GM23338 (cell line): ENCODE results near the gene TIMM29. TPM values are rescaled to one million over a fixed set of nuclear protein-coding genes. Genes with fewer than 3 reads are reported as not detected.
A peak's percentile ranks its signal among the peaks of the same experiment; 100 is the strongest.

Source experiments
- ATAC-seq: fragments of 200-7000 bp; cut with Tn5 transposase; 3 replicates; pipeline ENCODE4 v1.9.1; 2020
- DNase-seq: peaks from one replicate; pipeline ENCODE4 v3.0.0-alpha.2; 2015; ENCODE audit warnings: low spot score
- H2AFZ ChIP-seq: fragments of 200-600 bp; sonication (generic); 2 replicates; pipeline ENCODE4 v1.8.0; 2016; ENCODE audit warnings: antibody characterized with exemption, mild to moderate bottlenecking, moderate library complexity
- H3F3A ChIP-seq: fragments of 200-600 bp; sonication (generic); replicated peaks from 2 replicates; pipeline ENCODE4 v1.8.0; 2017; ENCODE audit warnings: antibody characterized with exemption, mixed run types, low read depth
- H3K27ac ChIP-seq: fragments of 200-600 bp; sonication (generic); 2 replicates; pipeline ENCODE4 v1.6.1; 2016; ENCODE audit warnings: low read depth
- H3K27me3 ChIP-seq: fragments of 200-600 bp; sonication (generic); 2 replicates; pipeline ENCODE4 v1.8.0; 2016; ENCODE audit warnings: mild to moderate bottlenecking, mixed run types, moderate library complexity; ENCODE audit not compliant: insufficient read depth
- H3K36me3 ChIP-seq: fragments of 200-600 bp; sonication (generic); 2 replicates; pipeline ENCODE4 v1.8.0; 2016; ENCODE audit warnings: mild to moderate bottlenecking; ENCODE audit not compliant: insufficient read depth
- H3K4me1 ChIP-seq: fragments of 200-600 bp; sonication (generic); 2 replicates; pipeline ENCODE4 v1.8.0; 2016; ENCODE audit warnings: mild to moderate bottlenecking, moderate library complexity; ENCODE audit not compliant: insufficient read depth
- H3K4me2 ChIP-seq: fragments of 200-600 bp; sonication (generic); 2 replicates; pipeline ENCODE4 v1.7.1; 2017; ENCODE audit warnings: mixed run types
- H3K4me3 ChIP-seq: fragments of 200-600 bp; sonication (generic); 2 replicates; pipeline ENCODE4 v1.6.1; 2016; ENCODE audit warnings: mixed run types
- H3K79me2 ChIP-seq: fragments of 200-600 bp; sonication (generic); replicated peaks from 2 replicates; pipeline ENCODE4 v1.8.0; 2017; ENCODE audit warnings: mild to moderate bottlenecking; ENCODE audit not compliant: insufficient read depth
- H3K9me2 ChIP-seq: fragments of 200-600 bp; sonication (generic); 2 replicates; pipeline ENCODE4 v1.8.0; 2017; ENCODE audit not compliant: insufficient read depth
- H4K20me1 ChIP-seq: fragments of 200-600 bp; sonication (generic); replicated peaks from 2 replicates; pipeline ENCODE4 v1.8.0; 2017; ENCODE audit warnings: mild to moderate bottlenecking; ENCODE audit not compliant: insufficient read depth
- H3K27ac Mint-ChIP-seq: 2 replicates; pipeline ENCODE4 v1.8.0; 2020; ENCODE audit warnings: inconsistent platforms, mild to moderate bottlenecking, moderate library complexity, mixed read lengths
- H3K27me3 Mint-ChIP-seq: 3 replicates; pipeline ENCODE4 v1.8.0; 2022; ENCODE audit warnings: low read depth, mild to moderate bottlenecking, moderate library complexity, mixed read lengths, inconsistent platforms; ENCODE audit not compliant: insufficient read depth, poor library complexity
- H3K36me3 Mint-ChIP-seq: 3 replicates; pipeline ENCODE4 v1.8.0; 2021; ENCODE audit warnings: low read depth, mild to moderate bottlenecking, inconsistent platforms, moderate library complexity, mixed read lengths
- H3K4me1 Mint-ChIP-seq: 3 replicates; pipeline ENCODE4 v1.8.0; 2020; ENCODE audit warnings: mild to moderate bottlenecking, inconsistent platforms, mixed read lengths
- H3K4me3 Mint-ChIP-seq: 3 replicates; pipeline ENCODE4 v1.8.0; 2021; ENCODE audit warnings: moderate library complexity, mild to moderate bottlenecking, inconsistent platforms, mixed read lengths
- H3K9me3 Mint-ChIP-seq: 3 replicates; pipeline ENCODE4 v1.8.0; 2020; ENCODE audit warnings: moderate library complexity, mild to moderate bottlenecking, inconsistent platforms, mixed read lengths
- EZH2 ChIP-seq: fragments of 200-600 bp; sonication (generic); IDR thresholded peaks from one replicate; pipeline ENCODE4 v1.8.0; 2017; ENCODE audit warnings: antibody characterized with exemption, mild to moderate bottlenecking, low read depth; ENCODE audit not compliant: unreplicated experiment
- POLR2AphosphoS5 ChIP-seq: IDR thresholded peaks from 2 replicates; pipeline ENCODE4 v1.6.1; 2016; ENCODE audit warnings: antibody characterized with exemption, low read depth
- polyA plus RNA-seq: library from polyadenylated mRNA; unstranded; fragments of >200 nt; fragmentation: Nextera tagmentation; extraction: Ambion mirVana; gene quantifications from 2 replicates; pipeline ENCODE4 v1.2.1, GENCODE V29; 2016
- total RNA-seq: library from RNA; depleted of rRNA; stranded (reverse); fragments of >200 nt; shearing (Covaris generic); gene quantifications from 2 replicates; pipeline ENCODE4 v1.2.3, GENCODE V29; 2014
- TF ChIP-seq, protein P1 (sequence below): IDR thresholded peaks from one replicate; pipeline ENCODE4 v1.6.1; 2018; ENCODE audit warnings: antibody characterized with exemption; ENCODE audit not compliant: unreplicated experiment
- TF ChIP-seq, protein P2 (sequence below), 2 experiments: fragments of 200-600 bp in 1 of 2; sonication (generic) in 1 of 2; conservative IDR thresholded peaks; 2 replicates each; pipeline versions ENCODE4 v1.5.1 to v1.6.1; 2016 to 2017; ENCODE audit warnings: antibody characterized with exemption in 2 of 2, low read depth in 2 of 2, mild to moderate bottlenecking in 2 of 2, moderate library complexity in 1 of 2
- TF ChIP-seq, protein P3 (sequence below): fragments of 250-450 bp; sonication (Bioruptor Pico); IDR thresholded peaks from 2 replicates; pipeline ENCODE4 v1.5.0; 2020; ENCODE audit warnings: mild to moderate bottlenecking, moderate library complexity

TIMM29 gene
- total and polyA plus RNA-seq, 2 experiments from 2014 or later: 24.1 to 60.7 TPM

DNA sequence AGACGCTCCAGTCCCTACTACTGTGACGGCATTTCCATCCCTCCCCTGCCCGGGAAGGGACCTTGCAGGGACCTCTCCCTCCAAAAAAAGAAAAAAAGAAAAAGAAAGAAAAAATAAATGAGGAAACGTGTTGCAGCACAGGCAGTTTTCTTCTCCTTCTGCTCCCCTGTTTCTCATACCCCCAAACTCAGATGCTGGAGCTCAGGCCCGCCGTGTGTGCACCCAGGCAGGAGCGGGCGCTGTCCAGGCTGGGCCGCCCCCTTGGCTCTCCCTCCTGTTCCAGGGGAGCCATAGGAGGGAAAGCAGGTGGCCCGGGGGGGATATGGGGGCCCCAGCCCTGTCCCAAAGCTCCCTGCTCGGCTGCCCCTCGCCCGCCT is 6.0 kb upstream of the TIMM29 start:
- Histone ChIP-seq H3K4me2 (no peak overlapping the region), H3K27me3 (no peaks in the 10 kb centered on the region), H3K4me3 (no peak overlapping the region), H3K36me3 (no peaks in the 10 kb centered on the region), H3K9me2 (no peaks in the 10 kb centered on the region), H3K27ac (0 out of 2 replicates have a peak overlapping the region, but pooled peaks have one; percentile 50), H2AFZ (no peak overlapping the region), H4K20me1 (no peaks in the 10 kb centered on the region), H3F3A (0 out of 2 replicates have a peak, but pooled peaks cover 10% of the 10 kb centered on the region), H3K4me1 (no peaks in the 10 kb centered on the region), H3K79me2 (peaks cover 4% of the 10 kb centered on the region; the same call in 1 of the 2 replicates)
- no peak overlapping the region for H3K27ac Mint-ChIP-seq
- no peak overlapping the region for H3K4me3 Mint-ChIP-seq
- TF ChIP-seq, protein P1, sequence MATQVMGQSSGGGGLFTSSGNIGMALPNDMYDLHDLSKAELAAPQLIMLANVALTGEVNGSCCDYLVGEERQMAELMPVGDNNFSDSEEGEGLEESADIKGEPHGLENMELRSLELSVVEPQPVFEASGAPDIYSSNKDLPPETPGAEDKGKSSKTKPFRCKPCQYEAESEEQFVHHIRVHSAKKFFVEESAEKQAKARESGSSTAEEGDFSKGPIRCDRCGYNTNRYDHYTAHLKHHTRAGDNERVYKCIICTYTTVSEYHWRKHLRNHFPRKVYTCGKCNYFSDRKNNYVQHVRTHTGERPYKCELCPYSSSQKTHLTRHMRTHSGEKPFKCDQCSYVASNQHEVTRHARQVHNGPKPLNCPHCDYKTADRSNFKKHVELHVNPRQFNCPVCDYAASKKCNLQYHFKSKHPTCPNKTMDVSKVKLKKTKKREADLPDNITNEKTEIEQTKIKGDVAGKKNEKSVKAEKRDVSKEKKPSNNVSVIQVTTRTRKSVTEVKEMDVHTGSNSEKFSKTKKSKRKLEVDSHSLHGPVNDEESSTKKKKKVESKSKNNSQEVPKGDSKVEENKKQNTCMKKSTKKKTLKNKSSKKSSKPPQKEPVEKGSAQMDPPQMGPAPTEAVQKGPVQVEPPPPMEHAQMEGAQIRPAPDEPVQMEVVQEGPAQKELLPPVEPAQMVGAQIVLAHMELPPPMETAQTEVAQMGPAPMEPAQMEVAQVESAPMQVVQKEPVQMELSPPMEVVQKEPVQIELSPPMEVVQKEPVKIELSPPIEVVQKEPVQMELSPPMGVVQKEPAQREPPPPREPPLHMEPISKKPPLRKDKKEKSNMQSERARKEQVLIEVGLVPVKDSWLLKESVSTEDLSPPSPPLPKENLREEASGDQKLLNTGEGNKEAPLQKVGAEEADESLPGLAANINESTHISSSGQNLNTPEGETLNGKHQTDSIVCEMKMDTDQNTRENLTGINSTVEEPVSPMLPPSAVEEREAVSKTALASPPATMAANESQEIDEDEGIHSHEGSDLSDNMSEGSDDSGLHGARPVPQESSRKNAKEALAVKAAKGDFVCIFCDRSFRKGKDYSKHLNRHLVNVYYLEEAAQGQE: no peak
- TF ChIP-seq POLR2AphosphoS5: 0 out of 2 replicates have a peak, but pooled peaks have one; percentile 12
- no peaks in the 10 kb centered on the region for H3K9me3 Mint-ChIP-seq
- DNase-seq (no peak), ATAC-seq (no peak)
- H3K4me1 Mint-ChIP-seq: peaks cover 4% of the 10 kb centered on the region
- peaks cover 28% of the 10 kb centered on the region for H3K27me3 Mint-ChIP-seq
- H3K36me3 Mint-ChIP-seq: peaks cover 52% of the 10 kb centered on the region

DNA sequence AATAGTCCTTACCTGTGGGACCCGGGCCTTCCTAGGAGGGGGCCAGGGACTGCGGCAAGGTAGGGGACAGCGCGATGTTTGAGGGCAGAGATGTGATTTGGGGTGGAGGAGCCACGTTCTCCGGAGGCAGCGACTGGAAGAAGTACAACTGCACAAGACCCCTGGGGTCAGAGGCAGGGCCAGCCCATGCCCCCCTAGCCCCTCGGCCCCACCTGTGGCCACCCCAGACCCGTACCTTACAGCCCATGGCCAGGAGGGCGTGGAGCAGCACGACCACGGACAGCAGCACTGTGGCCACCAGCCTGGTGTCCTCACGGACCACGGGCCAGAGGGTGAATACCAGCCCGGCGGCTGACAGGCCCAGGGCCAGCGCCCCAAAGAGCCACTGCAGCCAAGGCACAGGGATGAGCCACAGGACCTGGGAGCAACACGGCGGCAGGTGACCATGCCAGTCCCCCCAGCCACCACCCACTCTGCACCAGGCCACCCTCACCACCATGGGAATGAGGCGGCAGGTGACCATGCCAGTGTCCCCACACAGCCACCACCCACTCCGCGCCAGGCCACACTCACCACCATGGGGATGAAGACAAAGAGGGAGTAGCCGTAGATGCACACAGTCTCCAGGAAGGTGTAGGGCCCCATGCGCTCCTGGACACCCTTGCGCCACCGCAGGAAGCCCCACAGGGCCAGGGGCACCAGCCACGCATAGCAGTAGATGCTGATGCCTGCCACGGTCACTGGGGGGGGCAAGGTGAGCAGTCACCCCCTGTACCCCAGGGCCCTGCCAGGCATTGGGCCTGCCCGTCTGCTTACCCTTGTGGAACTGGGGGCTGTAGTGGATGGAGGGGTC is 5.1 kb upstream of the TIMM29 start:
- 0 out of 2 replicates have a peak, but pooled peaks cover 12% of the 10 kb centered on the region for H3F3A ChIP-seq
- Mint-ChIP-seq H3K27me3 (peaks cover 26% of the 10 kb centered on the region), H3K4me1 (peaks cover 7% of the 10 kb centered on the region), H3K27ac (no peak overlapping the region), H3K4me3 (no peak overlapping the region), H3K36me3 (peaks cover 45% of the 10 kb centered on the region), H3K9me3 (no peaks in the 10 kb centered on the region)
- no peak for DNase-seq
- no peaks in the 10 kb centered on the region for H3K4me1 ChIP-seq
- H3K27ac ChIP-seq: no peak overlapping the region
- no peaks in the 10 kb centered on the region for H3K9me2 ChIP-seq
- H3K79me2 ChIP-seq: peaks cover 8% of the 10 kb centered on the region; the same call in 1 of the 2 replicates
- no peaks in the 10 kb centered on the region for H3K27me3 ChIP-seq
- H4K20me1 ChIP-seq: no peaks in the 10 kb centered on the region
- no peak overlapping the region for H2AFZ ChIP-seq
- no peak overlapping the region for H3K4me2 ChIP-seq
- no peaks in the 10 kb centered on the region for H3K36me3 ChIP-seq
- TF ChIP-seq, protein P2, sequence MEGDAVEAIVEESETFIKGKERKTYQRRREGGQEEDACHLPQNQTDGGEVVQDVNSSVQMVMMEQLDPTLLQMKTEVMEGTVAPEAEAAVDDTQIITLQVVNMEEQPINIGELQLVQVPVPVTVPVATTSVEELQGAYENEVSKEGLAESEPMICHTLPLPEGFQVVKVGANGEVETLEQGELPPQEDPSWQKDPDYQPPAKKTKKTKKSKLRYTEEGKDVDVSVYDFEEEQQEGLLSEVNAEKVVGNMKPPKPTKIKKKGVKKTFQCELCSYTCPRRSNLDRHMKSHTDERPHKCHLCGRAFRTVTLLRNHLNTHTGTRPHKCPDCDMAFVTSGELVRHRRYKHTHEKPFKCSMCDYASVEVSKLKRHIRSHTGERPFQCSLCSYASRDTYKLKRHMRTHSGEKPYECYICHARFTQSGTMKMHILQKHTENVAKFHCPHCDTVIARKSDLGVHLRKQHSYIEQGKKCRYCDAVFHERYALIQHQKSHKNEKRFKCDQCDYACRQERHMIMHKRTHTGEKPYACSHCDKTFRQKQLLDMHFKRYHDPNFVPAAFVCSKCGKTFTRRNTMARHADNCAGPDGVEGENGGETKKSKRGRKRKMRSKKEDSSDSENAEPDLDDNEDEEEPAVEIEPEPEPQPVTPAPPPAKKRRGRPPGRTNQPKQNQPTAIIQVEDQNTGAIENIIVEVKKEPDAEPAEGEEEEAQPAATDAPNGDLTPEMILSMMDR (conservative IDR thresholded peaks at IDR 0.05; ENCODE audit: low read depth in 2 of 2): no peak
- TF ChIP-seq EZH2: no peak
- TF ChIP-seq, protein P3, sequence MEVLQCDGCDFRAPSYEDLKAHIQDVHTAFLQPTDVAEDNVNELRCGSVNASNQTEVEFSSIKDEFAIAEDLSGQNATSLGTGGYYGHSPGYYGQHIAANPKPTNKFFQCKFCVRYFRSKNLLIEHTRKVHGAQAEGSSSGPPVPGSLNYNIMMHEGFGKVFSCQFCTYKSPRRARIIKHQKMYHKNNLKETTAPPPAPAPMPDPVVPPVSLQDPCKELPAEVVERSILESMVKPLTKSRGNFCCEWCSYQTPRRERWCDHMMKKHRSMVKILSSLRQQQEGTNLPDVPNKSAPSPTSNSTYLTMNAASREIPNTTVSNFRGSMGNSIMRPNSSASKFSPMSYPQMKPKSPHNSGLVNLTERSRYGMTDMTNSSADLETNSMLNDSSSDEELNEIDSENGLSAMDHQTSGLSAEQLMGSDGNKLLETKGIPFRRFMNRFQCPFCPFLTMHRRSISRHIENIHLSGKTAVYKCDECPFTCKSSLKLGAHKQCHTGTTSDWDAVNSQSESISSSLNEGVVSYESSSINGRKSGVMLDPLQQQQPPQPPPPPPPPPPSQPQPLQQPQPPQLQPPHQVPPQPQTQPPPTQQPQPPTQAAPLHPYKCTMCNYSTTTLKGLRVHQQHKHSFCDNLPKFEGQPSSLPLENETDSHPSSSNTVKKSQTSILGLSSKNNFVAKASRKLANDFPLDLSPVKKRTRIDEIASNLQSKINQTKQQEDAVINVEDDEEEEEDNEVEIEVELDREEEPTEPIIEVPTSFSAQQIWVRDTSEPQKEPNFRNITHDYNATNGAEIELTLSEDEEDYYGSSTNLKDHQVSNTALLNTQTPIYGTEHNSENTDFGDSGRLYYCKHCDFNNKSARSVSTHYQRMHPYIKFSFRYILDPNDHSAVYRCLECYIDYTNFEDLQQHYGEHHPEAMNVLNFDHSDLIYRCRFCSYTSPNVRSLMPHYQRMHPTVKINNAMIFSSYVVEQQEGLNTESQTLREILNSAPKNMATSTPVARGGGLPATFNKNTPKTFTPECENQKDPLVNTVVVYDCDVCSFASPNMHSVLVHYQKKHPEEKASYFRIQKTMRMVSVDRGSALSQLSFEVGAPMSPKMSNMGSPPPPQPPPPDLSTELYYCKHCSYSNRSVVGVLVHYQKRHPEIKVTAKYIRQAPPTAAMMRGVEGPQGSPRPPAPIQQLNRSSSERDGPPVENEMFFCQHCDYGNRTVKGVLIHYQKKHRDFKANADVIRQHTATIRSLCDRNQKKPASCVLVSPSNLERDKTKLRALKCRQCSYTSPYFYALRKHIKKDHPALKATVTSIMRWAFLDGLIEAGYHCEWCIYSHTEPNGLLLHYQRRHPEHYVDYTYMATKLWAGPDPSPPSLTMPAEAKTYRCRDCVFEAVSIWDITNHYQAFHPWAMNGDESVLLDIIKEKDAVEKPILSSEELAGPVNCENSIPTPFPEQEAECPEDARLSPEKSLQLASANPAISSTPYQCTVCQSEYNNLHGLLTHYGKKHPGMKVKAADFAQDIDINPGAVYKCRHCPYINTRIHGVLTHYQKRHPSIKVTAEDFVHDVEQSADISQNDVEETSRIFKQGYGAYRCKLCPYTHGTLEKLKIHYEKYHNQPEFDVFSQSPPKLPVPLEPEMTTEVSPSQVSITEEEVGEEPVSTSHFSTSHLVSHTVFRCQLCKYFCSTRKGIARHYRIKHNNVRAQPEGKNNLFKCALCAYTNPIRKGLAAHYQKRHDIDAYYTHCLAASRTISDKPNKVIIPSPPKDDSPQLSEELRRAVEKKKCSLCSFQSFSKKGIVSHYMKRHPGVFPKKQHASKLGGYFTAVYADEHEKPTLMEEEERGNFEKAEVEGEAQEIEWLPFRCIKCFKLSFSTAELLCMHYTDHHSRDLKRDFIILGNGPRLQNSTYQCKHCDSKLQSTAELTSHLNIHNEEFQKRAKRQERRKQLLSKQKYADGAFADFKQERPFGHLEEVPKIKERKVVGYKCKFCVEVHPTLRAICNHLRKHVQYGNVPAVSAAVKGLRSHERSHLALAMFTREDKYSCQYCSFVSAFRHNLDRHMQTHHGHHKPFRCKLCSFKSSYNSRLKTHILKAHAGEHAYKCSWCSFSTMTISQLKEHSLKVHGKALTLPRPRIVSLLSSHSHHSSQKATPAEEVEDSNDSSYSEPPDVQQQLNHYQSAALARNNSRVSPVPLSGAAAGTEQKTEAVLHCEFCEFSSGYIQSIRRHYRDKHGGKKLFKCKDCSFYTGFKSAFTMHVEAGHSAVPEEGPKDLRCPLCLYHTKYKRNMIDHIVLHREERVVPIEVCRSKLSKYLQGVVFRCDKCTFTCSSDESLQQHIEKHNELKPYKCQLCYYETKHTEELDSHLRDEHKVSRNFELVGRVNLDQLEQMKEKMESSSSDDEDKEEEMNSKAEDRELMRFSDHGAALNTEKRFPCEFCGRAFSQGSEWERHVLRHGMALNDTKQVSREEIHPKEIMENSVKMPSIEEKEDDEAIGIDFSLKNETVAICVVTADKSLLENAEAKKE (CRISPR knock-in tag): no peak
- H3K4me3 ChIP-seq: no peak overlapping the region
- ATAC-seq: no peak
